Stimulated activated CD8-positive, alpha-beta memory T cell treated with anti-CD3 and anti-CD28 coated beads, Interleukin-15, amount 100 ng/mL, for 1 hour (primary cell): ENCODE results near the gene RIMBP2.

Experiments used
- DNase-seq: peaks from one replicate; pipeline ENCODE4 v3.0.0-alpha.2; 2020; ENCODE audit warnings: low read depth

Gene RIMBP2

DNA sequence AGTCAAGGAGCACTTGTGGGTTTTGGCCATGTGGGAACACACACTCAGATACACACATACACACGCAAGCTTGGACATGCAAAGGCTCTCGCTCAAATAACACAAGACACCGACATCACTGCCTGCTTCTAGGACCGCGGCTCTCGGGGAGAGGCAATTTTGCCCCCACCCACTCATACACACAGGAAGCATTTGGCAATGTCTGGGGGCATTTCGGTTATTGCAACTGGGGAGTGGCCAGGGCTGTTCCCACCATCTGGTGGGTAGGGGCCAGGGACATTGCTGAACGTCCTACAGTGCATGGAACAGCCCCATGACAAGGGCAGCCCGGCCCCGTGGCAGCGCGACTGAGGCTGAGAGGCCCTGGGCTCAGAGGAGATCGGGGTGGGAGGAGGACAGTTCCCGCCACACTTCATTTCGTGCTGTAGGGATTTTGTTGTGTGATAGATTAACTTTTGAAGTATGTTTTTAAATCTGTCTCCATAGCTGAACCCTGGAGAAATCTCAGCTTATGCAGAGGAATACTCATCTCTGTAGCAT lies 35.6 kb downstream of the RIMBP2 start:
- no peak for DNase-seq

DNA sequence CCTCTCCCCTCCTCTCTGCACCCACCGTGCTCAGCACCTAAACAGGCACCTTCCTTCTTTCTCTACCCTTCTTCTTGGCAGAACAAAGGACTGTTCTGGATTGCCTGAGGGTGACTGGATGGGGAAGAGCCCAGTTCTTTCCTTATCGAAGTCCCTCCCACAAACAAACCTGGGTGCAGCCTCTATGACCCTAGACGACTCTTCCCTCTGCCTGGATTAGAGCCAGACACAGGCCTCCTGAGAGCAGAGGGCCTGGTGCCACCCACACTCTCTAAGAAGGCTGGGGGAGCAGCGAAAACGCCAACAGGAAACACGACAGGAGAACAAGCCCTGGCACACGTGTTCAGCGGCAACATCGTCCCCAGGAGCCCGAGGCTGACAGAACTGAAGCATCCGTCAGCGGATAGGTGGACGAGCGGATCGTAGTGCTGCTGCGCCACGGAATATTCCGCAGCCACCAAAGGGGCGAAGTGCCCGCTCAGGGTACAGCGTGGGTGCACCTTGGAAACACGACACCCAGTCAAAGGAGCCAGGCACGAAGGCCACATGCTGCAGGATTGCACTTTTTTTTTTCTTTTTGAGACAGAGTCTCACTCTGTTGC lies 38.0 kb downstream of the RIMBP2 start:
- DNase-seq = no peak

DNA sequence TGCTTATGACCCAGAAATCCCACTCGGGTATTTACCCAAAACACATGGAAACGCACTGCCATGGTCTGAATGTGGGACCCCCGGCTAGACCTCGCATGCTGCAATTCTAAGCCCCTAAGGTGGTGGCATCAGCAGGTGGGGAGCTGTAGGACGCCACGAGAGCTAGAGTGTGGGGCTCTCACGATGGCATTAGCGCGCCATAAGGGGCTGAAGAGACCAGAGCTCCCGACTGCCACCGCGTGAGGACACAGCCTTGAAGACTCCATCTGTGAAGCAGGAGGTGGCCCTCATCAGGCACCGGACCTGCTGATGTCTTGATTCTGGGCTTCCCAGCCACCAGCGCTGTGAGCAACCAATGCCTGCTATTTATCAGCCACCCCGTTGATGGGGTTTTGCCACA lies 40.3 kb downstream of the RIMBP2 start:
- DNase-seq = no peak

DNA sequence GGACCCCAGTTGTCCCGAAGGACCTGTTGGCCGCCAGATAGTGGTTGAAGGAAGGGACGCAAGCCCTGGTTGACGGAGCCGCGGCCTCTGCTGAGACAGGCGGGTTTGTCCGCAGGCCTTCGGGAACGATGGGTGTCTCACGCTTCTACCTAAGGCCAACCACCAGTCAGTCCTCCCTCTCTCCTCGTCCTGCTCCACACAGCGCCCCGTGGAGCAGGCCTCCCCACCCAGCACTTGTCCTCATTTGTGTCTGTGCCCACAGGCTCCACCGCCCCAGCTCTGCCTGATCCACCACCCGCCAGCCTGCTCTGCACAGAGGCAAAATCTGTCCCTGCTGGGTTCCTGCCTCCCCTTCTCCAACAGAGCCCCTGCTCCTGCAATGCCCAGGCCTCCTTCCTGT lies 41.0 kb downstream of the RIMBP2 start:
- no peak for DNase-seq

DNA sequence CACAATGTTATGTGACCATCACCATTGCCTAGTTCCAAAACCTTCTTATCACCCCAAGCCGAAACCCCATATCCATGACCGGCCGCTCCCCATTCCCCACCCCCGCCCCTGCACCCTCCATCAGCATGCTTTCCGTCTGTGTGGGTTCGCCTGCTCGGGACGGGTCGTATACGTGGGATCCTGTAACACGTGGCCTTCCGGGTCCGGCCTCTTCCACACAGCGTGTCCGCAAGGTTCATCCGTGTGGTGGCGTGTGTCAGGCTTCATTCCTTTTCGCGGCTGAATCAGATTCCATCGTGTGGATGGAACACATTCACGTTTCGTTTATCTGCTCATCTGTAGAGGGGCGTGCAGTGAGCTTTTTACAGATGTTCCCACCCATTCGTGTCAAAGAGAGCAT lies 41.4 kb downstream of the RIMBP2 start:
- DNase-seq = no peak

DNA sequence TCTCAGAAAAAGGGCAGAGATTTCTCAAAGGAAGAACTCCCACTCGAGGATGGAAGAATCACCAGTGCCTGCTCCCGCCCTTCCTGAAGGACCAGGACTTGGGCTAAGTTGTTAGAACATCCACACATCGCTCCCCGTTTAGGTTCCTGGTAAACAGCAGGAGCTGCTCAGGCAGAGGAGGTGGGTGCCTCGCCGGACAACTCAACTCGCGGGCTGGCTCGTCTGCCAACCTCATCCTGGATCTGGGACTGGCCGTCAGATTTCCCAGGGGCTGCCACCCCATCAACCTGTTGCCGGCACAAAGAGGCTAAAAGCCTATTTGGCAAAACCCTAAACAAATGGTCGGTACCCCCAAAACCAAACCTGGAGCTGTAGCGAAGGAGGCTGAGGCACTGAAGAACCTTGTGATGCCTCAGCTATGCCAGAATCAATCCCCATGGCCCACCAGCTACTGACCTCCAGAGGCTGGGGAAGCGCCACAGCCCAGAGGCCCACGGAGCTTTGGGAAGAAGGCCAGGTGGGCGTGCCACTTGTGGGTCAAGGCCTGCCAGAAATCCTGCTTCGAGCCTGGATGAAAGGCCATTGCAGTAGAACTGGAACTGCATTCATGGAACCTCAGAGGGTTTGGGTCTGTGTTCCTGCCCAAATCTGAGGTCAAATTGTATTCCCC lies 42.9 kb downstream of the RIMBP2 start:
- no peak for DNase-seq

DNA sequence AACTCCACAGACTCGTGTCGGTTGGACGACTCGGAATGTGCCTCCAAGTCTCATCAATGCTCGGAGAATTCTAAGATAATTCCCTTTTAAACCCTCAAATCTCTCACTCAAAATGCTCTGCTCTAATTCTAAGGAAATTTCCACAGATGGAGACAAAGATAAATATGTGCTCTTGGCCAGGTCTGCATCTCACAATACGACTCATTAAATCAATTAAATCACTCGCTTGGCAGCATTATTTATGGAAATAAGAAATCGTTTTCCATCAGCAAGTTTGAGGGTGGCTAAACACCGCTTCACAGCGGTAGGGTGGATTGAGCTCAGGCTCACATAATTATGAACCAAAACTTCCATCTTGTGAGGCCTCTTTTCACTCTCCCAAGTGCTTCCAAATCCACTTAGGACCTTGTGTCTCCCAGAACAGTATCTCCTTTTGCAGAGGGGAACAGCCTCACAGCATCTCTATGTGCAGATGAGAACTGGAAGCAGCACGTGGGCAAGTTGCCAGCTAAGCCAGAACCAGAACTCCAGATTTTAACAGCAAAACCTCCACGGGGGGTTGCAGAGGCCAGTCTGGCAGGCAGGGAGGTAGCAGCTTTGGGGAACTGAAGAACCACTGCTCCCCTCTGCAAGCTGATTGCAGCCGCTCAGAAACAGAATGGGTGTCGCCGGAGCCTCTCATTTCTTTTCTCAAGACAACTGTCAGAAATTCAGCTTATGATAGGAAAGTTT lies 43.8 kb downstream of the RIMBP2 start:
- no peak for DNase-seq

DNA sequence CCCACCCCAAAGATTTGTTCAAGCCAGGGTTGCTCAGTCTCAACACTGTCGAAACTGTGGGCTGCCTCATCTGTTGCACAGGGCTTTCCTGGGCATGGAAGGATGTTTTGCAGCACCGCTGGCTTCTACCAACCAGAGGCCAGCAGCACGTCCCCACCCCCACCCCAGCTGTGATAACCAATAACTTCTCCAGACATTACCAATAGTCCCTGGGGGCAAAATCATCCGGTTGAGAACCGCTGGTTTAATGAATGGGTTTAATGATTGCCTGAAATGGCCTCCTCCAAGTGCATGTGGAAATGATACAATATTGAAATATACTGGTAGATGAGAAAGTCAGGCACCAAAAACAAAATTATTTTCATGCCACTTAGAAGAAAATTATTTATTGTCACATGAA lies 44.5 kb downstream of the RIMBP2 start:
- no peak for DNase-seq

DNA sequence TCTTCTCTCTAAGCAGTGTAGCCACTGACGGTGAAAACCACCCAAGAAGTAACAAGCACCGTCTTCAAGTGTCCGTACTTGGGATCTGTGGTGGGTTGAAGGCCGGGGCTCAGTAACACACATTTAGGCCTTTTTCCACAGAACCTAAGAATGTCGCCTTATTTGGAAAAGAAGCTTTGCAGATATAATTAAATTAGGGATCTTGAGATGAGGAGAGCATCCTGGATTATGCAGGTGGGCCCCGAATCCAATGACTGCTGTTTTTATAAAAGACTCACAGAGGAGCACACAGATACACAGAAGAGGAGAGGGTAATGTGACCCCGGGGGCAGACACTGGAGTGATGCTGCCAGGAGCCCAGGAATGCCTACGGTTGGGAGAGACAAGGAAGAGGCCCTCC lies 46.3 kb downstream of the RIMBP2 start:
- DNase-seq = no peak

DNA sequence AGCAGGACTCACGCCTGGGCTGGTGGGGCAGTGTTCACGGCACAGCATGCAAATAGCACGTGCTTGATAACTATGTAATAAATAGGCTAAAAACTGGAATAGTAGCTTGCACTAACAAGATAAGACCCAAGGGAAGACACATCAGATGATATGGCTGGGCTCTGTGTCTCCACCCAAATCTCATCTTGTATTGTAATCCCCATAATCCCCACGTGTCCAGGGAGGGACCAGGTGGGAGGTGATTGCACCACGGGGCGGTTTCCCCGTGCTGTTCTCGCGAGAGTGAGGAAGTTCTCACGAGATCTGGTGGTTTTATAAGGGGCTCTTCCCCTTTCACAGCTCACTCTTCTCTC lies 46.9 kb downstream of the RIMBP2 start:
- DNase-seq = no peak

DNA sequence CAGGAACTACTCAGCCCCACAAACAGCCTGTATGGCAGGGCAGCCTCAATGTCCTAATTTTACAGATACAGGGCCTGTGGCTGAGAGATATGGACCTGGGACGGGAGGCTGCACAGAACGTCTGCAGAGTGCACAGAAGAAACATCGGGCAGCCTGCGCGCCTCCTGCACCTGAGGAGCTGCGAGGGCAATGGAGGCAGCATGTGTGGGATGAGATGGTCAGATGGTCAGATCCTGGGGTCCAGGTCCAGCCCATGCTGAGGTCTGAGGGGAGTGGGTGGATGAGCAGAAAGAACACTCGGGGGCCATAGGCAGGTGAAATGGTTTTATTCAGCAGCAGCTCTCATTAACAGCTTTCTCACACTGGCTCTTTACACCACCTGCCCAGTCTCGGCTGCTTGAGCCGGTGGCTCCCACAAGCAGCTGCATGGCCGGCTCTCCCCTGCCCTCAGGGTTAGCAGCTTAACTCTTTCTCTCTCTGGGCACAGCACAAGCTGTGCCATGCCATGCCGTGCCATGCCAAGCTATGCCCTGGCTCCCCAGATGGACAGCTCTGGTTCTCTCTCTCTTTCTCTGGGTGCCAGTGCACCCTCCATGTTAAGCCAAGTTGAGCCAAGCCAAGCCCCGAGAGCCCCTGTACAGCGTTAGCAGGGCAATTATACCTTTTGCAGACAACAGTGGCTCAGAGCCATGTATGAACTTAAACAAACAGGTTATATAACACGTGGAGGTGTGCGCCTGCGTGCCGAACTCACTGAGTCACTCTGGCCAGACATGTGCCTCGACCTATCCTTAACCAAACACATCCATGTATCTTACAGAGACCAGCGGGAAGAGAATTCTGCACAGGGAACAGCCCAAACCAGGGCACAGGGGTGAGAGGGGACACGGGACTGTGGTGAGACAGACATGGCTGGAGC lies 47.6 kb downstream of the RIMBP2 start:
- DNase-seq = no peak

DNA sequence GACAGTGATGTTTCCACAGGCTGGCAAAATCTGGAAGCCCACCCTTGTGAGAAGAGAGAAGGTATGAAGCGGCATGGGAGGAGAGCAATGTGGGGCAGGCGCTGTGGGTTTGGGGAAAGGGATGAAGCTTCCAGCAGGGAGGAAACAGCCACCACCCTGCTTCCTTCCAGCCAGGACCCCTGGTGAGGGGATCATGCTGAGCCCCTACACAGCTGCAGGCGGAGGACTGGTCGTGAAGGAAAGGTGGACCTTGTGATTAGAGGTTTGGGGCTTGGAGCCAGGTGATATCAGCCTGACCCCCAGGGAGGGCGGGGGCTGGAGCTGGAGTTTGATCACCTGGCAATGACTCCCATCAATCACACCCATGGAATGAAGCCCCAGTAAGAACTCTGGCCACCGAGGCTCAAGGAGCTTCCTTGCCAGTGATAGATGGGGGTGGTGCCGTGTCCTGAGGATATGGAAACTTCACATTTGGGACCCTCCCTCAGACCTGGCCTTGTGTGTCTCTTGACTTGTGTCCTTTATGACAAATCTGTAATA lies 48.6 kb downstream of the RIMBP2 start:
- no peak for DNase-seq

DNA sequence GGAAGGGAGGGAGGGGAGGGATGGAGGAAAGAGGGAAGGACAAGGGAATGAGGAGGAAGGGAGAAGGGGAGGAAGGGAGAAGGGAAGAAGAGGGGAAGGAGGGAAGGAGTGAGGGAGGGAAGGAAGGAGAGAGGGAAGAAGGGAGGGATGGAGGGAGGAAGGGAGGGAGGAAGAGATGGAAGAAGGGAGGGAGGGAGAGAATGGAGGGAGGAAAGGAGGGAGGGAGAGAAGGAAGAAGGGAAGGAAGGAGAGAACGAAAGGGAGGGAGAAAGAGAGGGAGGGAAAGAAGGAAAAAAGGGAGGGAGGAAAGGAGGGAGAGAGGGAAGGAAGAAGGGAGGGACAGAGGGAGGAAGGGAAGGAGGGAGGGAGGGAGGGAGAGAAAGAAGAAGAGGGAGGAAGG lies 49.5 kb downstream of the RIMBP2 start:
- no peak for DNase-seq

DNA sequence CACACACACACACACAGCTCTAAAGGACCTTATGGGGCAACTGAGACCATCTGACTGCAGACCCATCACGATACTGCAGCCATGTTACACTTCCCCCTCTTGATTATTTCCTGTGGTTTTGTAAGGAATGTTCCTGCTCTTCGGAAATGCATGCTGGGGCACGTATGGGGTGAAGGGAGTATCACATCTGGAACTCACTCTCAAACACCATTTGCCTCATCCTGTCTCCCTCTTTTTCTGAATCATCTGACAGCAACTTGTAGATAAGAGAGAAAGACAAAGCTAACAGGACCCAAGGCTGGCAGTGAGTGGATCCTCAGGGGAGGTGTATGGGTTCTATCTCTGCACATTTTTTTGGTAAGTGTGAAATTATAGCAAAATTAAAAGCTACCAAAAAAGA lies 50.3 kb downstream of the RIMBP2 start:
- no peak for DNase-seq

DNA sequence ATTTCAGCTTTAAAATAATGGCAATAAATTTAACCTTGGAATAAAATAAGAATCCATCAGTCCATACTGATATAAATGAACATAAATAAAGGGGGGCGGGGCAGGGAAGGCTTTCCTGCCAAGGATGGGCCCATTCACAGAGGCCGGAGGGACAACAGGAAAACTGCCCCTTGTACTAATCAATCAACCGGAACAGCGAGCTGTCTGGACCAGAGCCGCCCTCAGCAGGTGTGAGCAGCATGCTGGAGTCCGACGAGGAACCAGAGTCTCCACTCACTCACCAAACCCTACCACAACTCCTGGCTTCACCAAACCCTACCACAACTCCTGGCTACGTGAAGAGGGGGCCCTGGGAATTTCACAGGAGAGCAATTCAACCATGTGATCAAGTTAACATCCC lies 51.3 kb downstream of the RIMBP2 start:
- no peak for DNase-seq

DNA sequence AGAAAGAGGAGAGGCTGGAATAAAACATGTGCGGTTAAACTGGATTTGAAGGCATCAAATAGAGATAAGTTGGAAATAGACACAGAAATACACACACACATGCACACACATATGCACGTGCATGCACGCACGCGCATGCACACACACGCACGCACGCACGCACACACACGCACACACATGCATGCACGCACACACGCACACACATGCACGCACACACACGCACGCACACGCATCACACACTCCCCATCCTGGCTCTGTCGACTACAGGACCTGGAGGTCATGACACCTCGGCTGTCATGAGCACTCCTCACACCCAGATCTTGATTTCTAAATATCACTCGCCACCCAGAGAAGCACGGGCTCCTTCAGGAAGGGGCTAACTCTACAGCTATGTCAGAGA lies 51.8 kb downstream of the RIMBP2 start:
- no peak for DNase-seq

DNA sequence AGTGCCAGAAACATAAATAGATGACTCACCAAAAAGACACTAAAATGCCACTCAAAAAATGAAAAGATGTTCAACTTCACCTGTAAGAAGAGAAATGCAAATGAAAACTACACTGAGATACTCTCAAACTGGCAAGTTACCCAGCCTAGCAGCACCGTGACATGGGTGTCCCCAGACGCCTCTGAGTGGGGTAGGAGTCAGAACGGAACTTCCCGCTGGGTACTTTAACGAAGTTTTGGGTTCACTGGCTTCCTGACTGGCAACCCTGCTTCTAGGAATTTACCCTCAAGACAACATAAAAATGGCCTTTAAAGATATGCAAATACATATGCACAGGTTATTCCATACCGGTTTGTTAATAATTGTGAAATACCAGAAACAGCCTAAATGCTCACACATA lies 52.6 kb downstream of the RIMBP2 start:
- DNase-seq = no peak

DNA sequence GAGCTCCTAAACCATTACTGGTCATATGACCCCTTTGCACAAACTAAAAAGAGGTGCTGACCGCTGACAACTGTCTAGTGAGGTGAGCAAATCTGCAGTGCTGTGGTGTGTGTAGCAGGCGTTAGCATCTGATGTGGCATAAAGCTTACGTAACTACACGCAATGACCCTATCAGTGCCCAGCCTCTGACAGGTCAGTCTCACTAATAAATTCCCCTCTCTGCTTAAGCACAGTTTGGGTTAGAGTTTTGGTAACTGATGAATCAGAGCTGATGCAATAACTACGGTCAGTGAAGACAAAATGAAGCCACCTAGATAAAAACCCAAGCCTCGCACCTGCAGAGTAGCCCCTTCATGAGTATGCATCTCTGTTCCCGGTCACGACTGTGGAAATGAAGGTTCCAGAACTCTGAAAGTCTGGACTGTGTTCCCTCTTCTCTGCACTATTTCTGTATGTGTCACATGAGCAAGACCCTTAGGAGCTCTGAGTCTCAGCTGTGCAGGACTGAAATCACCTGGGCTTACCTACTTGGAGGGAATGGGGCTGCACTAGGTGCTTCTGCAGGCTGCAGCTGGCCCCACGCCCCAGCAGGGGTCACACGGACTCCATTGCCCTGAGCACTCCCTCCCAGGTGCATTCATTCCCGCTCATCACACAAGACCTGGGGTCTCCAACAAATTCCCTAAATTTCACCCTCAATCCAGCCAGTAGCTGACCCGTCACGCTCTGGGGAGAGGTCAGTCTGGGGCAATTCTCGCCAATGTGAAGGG lies 54.4 kb downstream of the RIMBP2 start:
- DNase-seq = no peak

DNA sequence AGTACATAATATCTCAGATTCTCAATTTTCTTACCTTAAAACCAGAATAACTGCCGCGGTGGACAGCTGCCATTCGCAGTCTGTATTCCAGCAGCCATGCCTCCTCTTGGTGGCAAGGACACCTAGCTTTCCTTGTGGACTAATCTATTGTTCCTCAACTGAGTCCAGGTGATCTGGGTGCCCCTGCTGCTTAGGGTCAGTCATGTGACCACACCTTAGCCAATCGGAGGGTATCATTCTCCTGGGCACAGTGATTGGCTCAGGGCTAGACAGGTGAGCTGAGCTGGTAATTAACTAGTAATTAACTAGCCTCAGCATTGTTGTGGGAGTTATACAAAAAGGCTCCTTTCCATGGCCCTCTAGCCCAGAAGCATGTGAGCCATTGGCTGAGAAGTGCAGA lies 55.0 kb downstream of the RIMBP2 start:
- no peak for DNase-seq

DNA sequence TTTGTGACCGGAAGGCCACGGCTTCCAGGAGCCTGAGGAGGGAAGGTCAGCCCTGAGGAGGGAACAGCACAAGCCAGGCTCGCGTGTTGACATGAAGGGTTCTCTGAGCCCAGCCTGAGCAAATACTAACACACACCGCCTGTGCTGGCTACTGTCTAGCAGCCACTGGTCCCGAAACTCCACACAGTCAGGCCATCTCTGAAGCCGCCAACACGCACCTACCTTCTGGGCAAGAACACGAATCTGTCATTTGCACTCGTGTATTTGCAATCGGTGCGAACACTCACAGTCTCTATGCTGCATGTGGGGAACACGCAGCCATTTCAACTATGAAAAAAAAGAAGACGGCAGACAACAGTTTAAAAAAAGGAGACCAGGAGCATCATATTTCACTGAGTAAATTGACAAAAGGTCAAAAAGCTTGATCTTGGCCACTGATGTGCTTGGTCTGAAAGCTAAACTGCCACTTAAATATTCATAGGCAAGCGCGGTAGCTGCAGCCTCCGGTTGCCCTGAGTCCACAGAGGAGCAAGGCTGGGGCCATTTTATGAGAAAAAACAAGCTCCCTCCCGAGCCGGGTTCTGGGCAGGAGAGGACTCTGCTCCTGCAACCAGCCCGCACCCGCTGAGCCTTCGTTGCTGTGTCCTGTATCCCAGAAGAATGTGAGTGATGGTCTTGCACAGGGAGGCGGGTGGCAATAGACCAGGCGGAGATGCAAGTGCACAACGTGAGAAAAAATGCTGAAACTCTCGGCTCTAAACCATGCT lies 57.8 kb downstream of the RIMBP2 start:
- DNase-seq = no peak

DNA sequence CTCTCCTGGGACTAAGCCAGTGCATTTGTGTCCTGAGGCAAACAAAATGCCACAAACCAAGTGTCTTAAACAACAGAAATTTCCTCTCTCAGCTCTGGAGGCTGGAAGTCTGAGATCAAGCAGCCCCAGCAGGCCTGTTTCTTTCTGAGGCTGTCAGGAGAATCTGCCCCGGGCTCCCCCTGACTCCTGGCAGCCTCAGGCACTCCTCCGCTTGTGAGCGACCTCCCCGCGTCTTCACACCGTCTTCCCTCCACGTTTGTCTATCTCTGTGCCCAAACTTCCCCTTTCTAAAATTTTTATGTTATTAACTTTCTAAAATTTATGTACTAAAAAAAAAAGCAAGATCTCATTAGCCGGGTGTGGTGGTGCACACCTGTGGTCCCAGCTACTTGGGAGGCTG lies 59.7 kb downstream of the RIMBP2 start:
- no peak for DNase-seq
